ENCODE data around the gene TMED10. TPM values are rescaled to one million over a fixed set of nuclear protein-coding genes. Genes with fewer than 3 reads are reported as not detected.

Gene TMED10
- total and polyA plus RNA-seq, 2 donors (not counting 3 experiments of a cell fraction or from before 2014, with no cell fraction given): 338 to 342 TPM

DNA sequence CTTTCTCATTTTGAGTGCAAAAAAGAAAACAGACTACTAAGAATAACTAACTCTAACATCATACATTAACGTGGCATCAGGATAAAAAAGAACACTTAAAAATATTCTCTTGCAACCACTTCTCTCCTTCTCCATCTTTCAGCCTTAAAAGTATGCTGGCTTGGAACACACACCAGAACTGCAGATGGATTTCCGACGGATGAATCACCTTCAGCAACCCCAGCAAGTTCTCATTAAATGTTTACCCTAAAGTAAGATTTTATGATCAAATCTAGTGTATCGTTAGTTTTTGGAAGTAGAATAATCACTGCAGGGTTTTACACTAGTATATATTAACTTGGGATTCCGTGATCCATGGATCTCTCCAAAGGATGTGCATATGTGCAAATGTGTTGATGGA, 50.8 kb downstream of the TMED10 start:
- dilution Hi-C loops (cut with MboI; ENCODE audit: extremely low pct_ligation_motif_present, low sequenced_read_pairs): loop anchor here (25.0 kb wide), 1 partner anchor 162 kb away; the partner anchor contains the start of gene FOS

DNA sequence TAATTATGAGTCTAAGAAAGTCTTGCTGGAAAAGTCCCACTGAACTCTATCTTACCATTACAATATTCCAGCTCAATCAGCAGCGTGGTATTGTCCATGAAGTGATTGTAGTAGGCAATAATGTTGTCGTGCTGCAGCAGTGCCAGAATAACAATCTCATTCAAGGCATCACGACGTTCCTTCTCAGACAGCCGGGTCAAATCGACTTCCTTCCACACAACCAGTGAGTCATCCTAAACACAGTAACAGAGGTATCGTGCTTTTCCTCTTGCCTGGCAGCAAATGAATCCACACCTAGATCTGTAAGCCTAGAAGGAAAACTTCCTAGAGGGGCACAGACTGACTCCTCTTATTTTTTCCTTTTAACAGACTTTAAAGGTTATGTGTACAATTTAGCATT, 52.4 kb downstream of the TMED10 start:
- H3K4me1 ChIP-seq (ENCODE audit: control insufficient read depth, extremely low read depth, insufficient read depth, low read length): peaks cover 51% of the 10 kb centered on the region
- ChIA-PET CTCF (interaction anchor here (1.0 to 1.5 kb wide), 5 partner anchors 36 to 218 kb away, joined by 4 to 6 read pairs (median 5); no protein-coding TSS in a partner anchor), POLR2A (interaction anchor here (0.7 kb wide), 1 partner anchor 585 kb away, joined by 3 read pairs; no protein-coding TSS in a partner anchor)
- H3K79me2 ChIP-seq (ENCODE audit: control insufficient read depth, insufficient read depth, low read length): peaks cover 17% of the 10 kb centered on the region
- peak overlapping the region; percentile 71 for H3K4me2 ChIP-seq (ENCODE audit: insufficient read depth, low read length)
- no peaks in the 10 kb centered on the region for H3K9me3 ChIP-seq (replicated peaks; ENCODE audit: control insufficient read depth, insufficient read depth, low read length)
- TF ChIP-seq POLR2A (IDR thresholded peaks at IDR 0.05; ENCODE audit: low read depth, low read length) (peak; percentile 55), POLR2AphosphoS5 (IDR thresholded peaks at IDR 0.05; ENCODE audit: insufficient read depth, low read depth, low read length) (peak; percentile 87), MYC (IDR thresholded peaks at IDR 0.05; ENCODE audit: low read depth, low read length) (no peak), FOS (IDR thresholded peaks at IDR 0.05; ENCODE audit: borderline replicate concordance, insufficient read depth, low read length) (peak; percentile 95), JUN (IDR thresholded peaks at IDR 0.05; ENCODE audit: borderline replicate concordance, insufficient read depth, insufficient read length, low read depth) (peak; percentile 94), GATA2 (IDR thresholded peaks at IDR 0.05; ENCODE audit: insufficient read depth, insufficient read length, low read depth, low read length) (peak; percentile 61), EZH2 (IDR thresholded peaks at IDR 0.05; ENCODE audit: borderline replicate concordance, low read depth, low read length, severe bottlenecking) (no peak)
- TF ChIP-seq, protein P1, sequence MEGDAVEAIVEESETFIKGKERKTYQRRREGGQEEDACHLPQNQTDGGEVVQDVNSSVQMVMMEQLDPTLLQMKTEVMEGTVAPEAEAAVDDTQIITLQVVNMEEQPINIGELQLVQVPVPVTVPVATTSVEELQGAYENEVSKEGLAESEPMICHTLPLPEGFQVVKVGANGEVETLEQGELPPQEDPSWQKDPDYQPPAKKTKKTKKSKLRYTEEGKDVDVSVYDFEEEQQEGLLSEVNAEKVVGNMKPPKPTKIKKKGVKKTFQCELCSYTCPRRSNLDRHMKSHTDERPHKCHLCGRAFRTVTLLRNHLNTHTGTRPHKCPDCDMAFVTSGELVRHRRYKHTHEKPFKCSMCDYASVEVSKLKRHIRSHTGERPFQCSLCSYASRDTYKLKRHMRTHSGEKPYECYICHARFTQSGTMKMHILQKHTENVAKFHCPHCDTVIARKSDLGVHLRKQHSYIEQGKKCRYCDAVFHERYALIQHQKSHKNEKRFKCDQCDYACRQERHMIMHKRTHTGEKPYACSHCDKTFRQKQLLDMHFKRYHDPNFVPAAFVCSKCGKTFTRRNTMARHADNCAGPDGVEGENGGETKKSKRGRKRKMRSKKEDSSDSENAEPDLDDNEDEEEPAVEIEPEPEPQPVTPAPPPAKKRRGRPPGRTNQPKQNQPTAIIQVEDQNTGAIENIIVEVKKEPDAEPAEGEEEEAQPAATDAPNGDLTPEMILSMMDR (IDR thresholded peaks at IDR 0.05; ENCODE audit: extremely low read depth in 1 of 2, insufficient read depth in 1 of 2, low read depth in 1 of 2, low read length in 2 of 2): no peak
- TF ChIP-seq, protein P2, sequence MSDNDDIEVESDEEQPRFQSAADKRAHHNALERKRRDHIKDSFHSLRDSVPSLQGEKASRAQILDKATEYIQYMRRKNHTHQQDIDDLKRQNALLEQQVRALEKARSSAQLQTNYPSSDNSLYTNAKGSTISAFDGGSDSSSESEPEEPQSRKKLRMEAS (IDR thresholded peaks at IDR 0.05; ENCODE audit: insufficient read depth, insufficient read length): no peak
- H3K4me3 ChIP-seq (replicated peaks in 1 of 3; ENCODE audit: insufficient read depth in 1 of 3, low read depth in 1 of 3, low read length in 3 of 3): peak overlapping the region in 1 of 3 experiments; percentile 37
- no peaks in the 10 kb centered on the region for H3K27me3 ChIP-seq (ENCODE audit: control insufficient read depth in 2 of 2, insufficient read depth in 2 of 2, low read length in 2 of 2)
- peak overlapping the region; percentile 75 for H3K9ac ChIP-seq (replicated peaks; ENCODE audit: extremely low read depth, insufficient read depth, low read length)
- peak; percentile 90 for DNase-seq (ENCODE audit: low read depth, low spot score)
- no peak overlapping the region for H2AFZ ChIP-seq (ENCODE audit: low read depth, low read length)
- H3K27ac ChIP-seq (ENCODE audit: insufficient read depth, low read depth, low read length): peak overlapping the region; percentile 95
- peak; percentile 94 for FAIRE-seq
- intact Hi-C loops (cut with micrococcal nuclease): loop anchor here (1.0 kb wide), 1 partner anchor 135 kb away; no protein-coding TSS in a partner anchor
- H4K20me1 ChIP-seq (replicated peaks; ENCODE audit: control insufficient read depth, extremely low read depth, insufficient read depth, low read length): no peaks in the 10 kb centered on the region
- H3K9me1 ChIP-seq (replicated peaks; ENCODE audit: control insufficient read depth, extremely low read depth, insufficient read depth, low read length): no peaks in the 10 kb centered on the region
- no TSS peak for BruUV-seq (replicated peaks)
- H3K36me3 ChIP-seq (ENCODE audit: control insufficient read depth in 2 of 2, extremely low read depth in 1 of 2, insufficient read depth in 2 of 2, low read length in 2 of 2): peaks cover 0 to 4% of the 10 kb centered on the region in 2 experiments
- dilution Hi-C loops (cut with MboI; ENCODE audit: extremely low pct_ligation_motif_present, low sequenced_read_pairs): no loop called here

More for the DNA sequence above, 50.8 kb downstream of the TMED10 start:
- H3K4me2 ChIP-seq (ENCODE audit: insufficient read depth, low read length): peak overlapping the region; percentile 93
- TF ChIP-seq, protein P2 (IDR thresholded peaks at IDR 0.05; ENCODE audit: insufficient read depth, insufficient read length): no peak
- TF ChIP-seq EZH2 (IDR thresholded peaks at IDR 0.05; ENCODE audit: borderline replicate concordance, low read depth, low read length, severe bottlenecking) (no peak), FOS (IDR thresholded peaks at IDR 0.05; ENCODE audit: borderline replicate concordance, insufficient read depth, low read length) (peak; percentile 54)
- peak overlapping the region; percentile 95 for H3K27ac ChIP-seq (ENCODE audit: insufficient read depth, low read depth, low read length)
- H4K20me1 ChIP-seq (replicated peaks; ENCODE audit: control insufficient read depth, extremely low read depth, insufficient read depth, low read length): no peaks in the 10 kb centered on the region
- DNase-seq (ENCODE audit: low read depth, low spot score): peak; percentile 60
- no peaks in the 10 kb centered on the region for H3K27me3 ChIP-seq (ENCODE audit: control insufficient read depth in 2 of 2, insufficient read depth in 2 of 2, low read length in 2 of 2)
- peak; percentile 18 for FAIRE-seq
- ChIA-PET CTCF (interaction anchor here (1.9 kb wide), 1 partner anchor 179 kb away, joined by 9 read pairs; no protein-coding TSS in a partner anchor), POLR2A (no interaction called here)
- no peaks in the 10 kb centered on the region for H3K9me1 ChIP-seq (replicated peaks; ENCODE audit: control insufficient read depth, extremely low read depth, insufficient read depth, low read length)
- peak overlapping the region; percentile 92 for H3K9ac ChIP-seq (replicated peaks; ENCODE audit: extremely low read depth, insufficient read depth, low read length)
- H3K4me1 ChIP-seq (ENCODE audit: control insufficient read depth, extremely low read depth, insufficient read depth, low read length): peaks cover 51% of the 10 kb centered on the region
- H2AFZ ChIP-seq (ENCODE audit: low read depth, low read length): no peak overlapping the region
- H3K9me3 ChIP-seq (replicated peaks; ENCODE audit: control insufficient read depth, insufficient read depth, low read length): no peaks in the 10 kb centered on the region
- BruUV-seq (replicated peaks): no TSS peak
- H3K79me2 ChIP-seq (ENCODE audit: control insufficient read depth, insufficient read depth, low read length): peaks cover 17% of the 10 kb centered on the region
- H3K36me3 ChIP-seq (ENCODE audit: control insufficient read depth in 2 of 2, extremely low read depth in 1 of 2, insufficient read depth in 2 of 2, low read length in 2 of 2): no peaks in the 10 kb centered on the region
- intact Hi-C loops (cut with micrococcal nuclease): no loop called here
- H3K4me3 ChIP-seq (replicated peaks in 1 of 3; ENCODE audit: insufficient read depth in 1 of 3, low read depth in 1 of 3, low read length in 3 of 3): peak overlapping the region; percentile 36 to 69 (median 62)
